Sigmoid colon (tissue), 4 donors: ENCODE results near the gene XPNPEP3.

Experiments
- EP300 ChIP-seq, 4 donors: sonication (generic); formaldehyde crosslinking; IDR thresholded peaks; one replicate each; pipeline ENCODE4 v1.6.1; 2017; ENCODE audit warnings: antibody characterized with exemption in 4 of 4
- TF ChIP-seq, protein P1 (sequence below), 4 experiments: fragments of 450-650 bp in 3 of 4; fragments of 200-600 bp in 1 of 4; IDR thresholded peaks; one replicate each; pipeline ENCODE4 v1.5.1; 2016 to 2019; ENCODE audit warnings: antibody characterized with exemption in 4 of 4, mild to moderate bottlenecking in 3 of 4, moderate library complexity in 2 of 4

DNA sequence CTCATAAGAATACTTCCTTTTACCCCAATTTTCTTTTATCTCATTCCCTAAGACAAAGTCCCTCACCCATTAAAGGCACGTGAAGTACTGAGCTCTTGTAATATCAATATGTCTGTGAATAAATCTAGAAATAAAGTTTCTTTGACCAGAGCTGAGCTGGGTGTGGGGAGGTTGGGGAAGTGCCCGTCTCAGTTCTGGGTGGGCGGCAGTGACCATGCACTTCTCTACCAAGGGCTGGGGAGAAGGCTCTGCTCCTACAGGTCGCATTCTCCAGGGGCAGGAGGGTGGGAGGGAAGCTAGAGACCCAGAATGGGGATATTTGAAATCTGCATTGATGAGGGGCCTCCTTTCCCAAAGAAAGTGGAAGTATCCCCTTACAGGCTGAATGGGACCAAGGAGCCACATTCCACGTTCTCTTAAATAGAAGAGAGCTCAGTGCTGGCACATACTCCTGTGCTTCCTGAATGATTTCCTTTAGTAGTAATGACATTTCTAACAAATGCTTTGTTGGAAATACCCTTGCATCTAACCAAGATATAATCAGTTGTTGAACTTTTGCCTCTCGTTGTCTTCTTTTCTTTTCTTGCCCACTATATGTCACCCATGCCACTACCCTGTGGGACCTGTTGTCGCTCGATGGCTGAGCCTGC is 110.3 kb downstream of the XPNPEP3 start:
- no peak for TF ChIP-seq EP300 (IDR thresholded peaks at IDR 0.05)
- TF ChIP-seq, protein P1, sequence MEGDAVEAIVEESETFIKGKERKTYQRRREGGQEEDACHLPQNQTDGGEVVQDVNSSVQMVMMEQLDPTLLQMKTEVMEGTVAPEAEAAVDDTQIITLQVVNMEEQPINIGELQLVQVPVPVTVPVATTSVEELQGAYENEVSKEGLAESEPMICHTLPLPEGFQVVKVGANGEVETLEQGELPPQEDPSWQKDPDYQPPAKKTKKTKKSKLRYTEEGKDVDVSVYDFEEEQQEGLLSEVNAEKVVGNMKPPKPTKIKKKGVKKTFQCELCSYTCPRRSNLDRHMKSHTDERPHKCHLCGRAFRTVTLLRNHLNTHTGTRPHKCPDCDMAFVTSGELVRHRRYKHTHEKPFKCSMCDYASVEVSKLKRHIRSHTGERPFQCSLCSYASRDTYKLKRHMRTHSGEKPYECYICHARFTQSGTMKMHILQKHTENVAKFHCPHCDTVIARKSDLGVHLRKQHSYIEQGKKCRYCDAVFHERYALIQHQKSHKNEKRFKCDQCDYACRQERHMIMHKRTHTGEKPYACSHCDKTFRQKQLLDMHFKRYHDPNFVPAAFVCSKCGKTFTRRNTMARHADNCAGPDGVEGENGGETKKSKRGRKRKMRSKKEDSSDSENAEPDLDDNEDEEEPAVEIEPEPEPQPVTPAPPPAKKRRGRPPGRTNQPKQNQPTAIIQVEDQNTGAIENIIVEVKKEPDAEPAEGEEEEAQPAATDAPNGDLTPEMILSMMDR (IDR thresholded peaks at IDR 0.05) = no peak
